22Rv1 (cell line): ENCODE measurements around the gene ASCC2.
"Not testable (repeated sequence)": the region's sequence is repeated elsewhere in the genome, so short reads cannot be mapped to it uniquely, and the experiment has no call there.

Experiments
- H3K27ac ChIP-seq: fragments of 450-650 bp; 2 replicates; pipeline ENCODE4 v1.5.1; 2017
- CTCF ChIP-seq: fragments of 450-650 bp; IDR thresholded peaks from 2 replicates; pipeline ENCODE4 v1.5.1; 2017; ENCODE audit warnings: mild to moderate bottlenecking
- ZFX ChIP-seq: fragments of 450-650 bp; IDR thresholded peaks from 2 replicates; pipeline ENCODE4 v1.6.1; 2017; ENCODE audit warnings: antibody characterized with exemption, borderline replicate concordance

Gene ASCC2

GRCh38 chr22:29870574-29870973 is 32.5 kb upstream of the ASCC2 start:
- H3K27ac ChIP-seq: no peak overlapping the region
- TF ChIP-seq CTCF: no peak
- TF ChIP-seq ZFX: no peak

GRCh38 chr22:29867851-29868250 is 29.8 kb upstream of the ASCC2 start:
- TF ChIP-seq CTCF: no peak
- TF ChIP-seq ZFX: no peak
- no peak overlapping the region for H3K27ac ChIP-seq

GRCh38 chr22:29867260-29867659 is 29.2 kb upstream of the ASCC2 start:
- no peak for TF ChIP-seq CTCF
- TF ChIP-seq ZFX: no peak
- no peak overlapping the region for H3K27ac ChIP-seq

- not testable (repeated sequence) for H3K27ac ChIP-seq
Observed at GRCh38 chr22:29865572-29865971, 27.5 kb upstream of the ASCC2 start.

GRCh38 chr22:29861672-29862297 is 23.7 kb upstream of the ASCC2 start:
- TF ChIP-seq CTCF (no peak), ZFX (no peak)
- no peak overlapping the region for H3K27ac ChIP-seq

- H3K27ac ChIP-seq: no peak overlapping the region
- TF ChIP-seq ZFX: no peak
- no peak for TF ChIP-seq CTCF
Observed at GRCh38 chr22:29860006-29860766, 22.1 kb upstream of the ASCC2 start.

GRCh38 chr22:29859030-29859429 is 21.0 kb upstream of the ASCC2 start:
- H3K27ac ChIP-seq: not testable (repeated sequence)

GRCh38 chr22:29856496-29856895 is 18.4 kb upstream of the ASCC2 start:
- no peak overlapping the region for H3K27ac ChIP-seq
- TF ChIP-seq ZFX: no peak
- no peak for TF ChIP-seq CTCF
